ENCODE data around the gene LRWD1.

GRCh38 chr7:102433219-102434038 is 31.4 kb upstream of the LRWD1 start, which contains the start of gene ORAI2:
- TF ChIP-seq CTCF (IDR thresholded peaks at IDR 0.05) (no peak), EP300 (IDR thresholded peaks at IDR 0.05) (no peak), POLR2AphosphoS5 (IDR thresholded peaks at IDR 0.05) (no peak), POLR2A (IDR thresholded peaks at IDR 0.05) (no peak)

Data from sigmoid colon (tissue), 4 donors.